ENCODE data around the gene RNF225. TPM values are rescaled to one million over a fixed set of nuclear protein-coding genes. Genes with fewer than 3 reads are reported as not detected.
"Not testable (repeated sequence)": the region's sequence is repeated elsewhere in the genome, so short reads cannot be mapped to it uniquely, and the experiment has no call there.

RNF225 gene
- total RNA-seq, result 1 to 10 TPM; 2.5 to 3.2 (median 2.5) TPM

- peaks cover 12% of the 10 kb centered on the region for H3K4me1 Mint-ChIP-seq (ENCODE audit: low read depth)
- H3K36me3 Mint-ChIP-seq (ENCODE audit: insufficient read depth), result peaks cover 35% of the 10 kb centered on the region
- DNase-seq (no peak), ATAC-seq (peak; percentile 20 to 21)
- H3K9me3 Mint-ChIP-seq, result no peaks in the 10 kb centered on the region
- H3K27me3 Mint-ChIP-seq (ENCODE audit: low read depth), result peaks cover 20% of the 10 kb centered on the region
- no peak within 1 kb of the TSS for H3K4me3 Mint-ChIP-seq
Measured at GRCh38 chr19:58395220-58395978, at the start of gene RNF225. Gene RNF225 (plus strand): TSS chr19:58395656. CDS start chr19:58396090, 434 bp downstream.

- ATAC-seq (peak; percentile 95 to 96), DNase-seq (peak; percentile 61)
- H3K4me3 Mint-ChIP-seq, result peak overlapping the region; percentile 91
- no peaks in the 10 kb centered on the region for H3K27me3 Mint-ChIP-seq (ENCODE audit: low read depth)
- H3K36me3 Mint-ChIP-seq (ENCODE audit: insufficient read depth), result peaks cover 3% of the 10 kb centered on the region
- peaks cover 21% of the 10 kb centered on the region for H3K4me1 Mint-ChIP-seq (ENCODE audit: low read depth)
- H3K9me3 Mint-ChIP-seq, result no peaks in the 10 kb centered on the region
Measured at GRCh38 chr19:58346961-58347929, 48.2 kb upstream of the RNF225 start.

- Mint-ChIP-seq H3K4me3 (peak overlapping the region; percentile 91), H3K4me1 (ENCODE audit: low read depth) (peaks cover 23% of the 10 kb centered on the region)
- DNase-seq; H3K36me3 Mint-ChIP-seq (ENCODE audit: insufficient read depth); H3K9me3 Mint-ChIP-seq; H3K27me3 Mint-ChIP-seq (ENCODE audit: low read depth): not testable (repeated sequence)
- peak; percentile 2 to 6 for ATAC-seq
Measured at GRCh38 chr19:58348080-58348479, 47.4 kb upstream of the RNF225 start.

- H3K9me3 Mint-ChIP-seq, result no peaks in the 10 kb centered on the region
- H3K36me3 Mint-ChIP-seq (ENCODE audit: insufficient read depth), result peaks cover 3% of the 10 kb centered on the region
- H3K4me1 Mint-ChIP-seq (ENCODE audit: low read depth), result peaks cover 23% of the 10 kb centered on the region
- no peaks in the 10 kb centered on the region for H3K27me3 Mint-ChIP-seq (ENCODE audit: low read depth)
- H3K4me3 Mint-ChIP-seq, result peak overlapping the region; percentile 33
- DNase-seq, result no peak
- no peak for ATAC-seq
Measured at GRCh38 chr19:58349590-58349989, 45.9 kb upstream of the RNF225 start.

GRCh38 chr19:58350001-58350861 lies 45.2 kb upstream of the RNF225 start:
- Mint-ChIP-seq H3K27me3 (ENCODE audit: low read depth) (no peaks in the 10 kb centered on the region), H3K4me1 (ENCODE audit: low read depth) (peaks cover 26% of the 10 kb centered on the region), H3K4me3 (no peak overlapping the region), H3K36me3 (ENCODE audit: insufficient read depth) (peaks cover 3% of the 10 kb centered on the region), H3K9me3 (no peaks in the 10 kb centered on the region)
- ATAC-seq (no peak), DNase-seq (no peak)

GRCh38 chr19:58350871-58351557 lies 44.4 kb upstream of the RNF225 start:
- ATAC-seq, result no peak
- Mint-ChIP-seq H3K9me3 (no peaks in the 10 kb centered on the region), H3K4me3 (no peak overlapping the region), H3K27me3 (ENCODE audit: low read depth) (no peaks in the 10 kb centered on the region), H3K36me3 (ENCODE audit: insufficient read depth) (peaks cover 3% of the 10 kb centered on the region), H3K4me1 (ENCODE audit: low read depth) (peaks cover 26% of the 10 kb centered on the region)
- no peak for DNase-seq

GRCh38 chr19:58351558-58351878 lies 43.9 kb upstream of the RNF225 start:
- no peak for DNase-seq
- H3K4me3 Mint-ChIP-seq, result no peak overlapping the region
- H3K9me3 Mint-ChIP-seq, result no peaks in the 10 kb centered on the region
- no peak for ATAC-seq
- H3K27me3 Mint-ChIP-seq (ENCODE audit: low read depth), result no peaks in the 10 kb centered on the region
- peaks cover 3% of the 10 kb centered on the region for H3K36me3 Mint-ChIP-seq (ENCODE audit: insufficient read depth)
- H3K4me1 Mint-ChIP-seq (ENCODE audit: low read depth), result peaks cover 31% of the 10 kb centered on the region

- DNase-seq, result no peak
- peaks cover 3% of the 10 kb centered on the region for H3K36me3 Mint-ChIP-seq (ENCODE audit: insufficient read depth)
- no peaks in the 10 kb centered on the region for H3K9me3 Mint-ChIP-seq
- no peaks in the 10 kb centered on the region for H3K27me3 Mint-ChIP-seq (ENCODE audit: low read depth)
- no peak for ATAC-seq
- peaks cover 31% of the 10 kb centered on the region for H3K4me1 Mint-ChIP-seq (ENCODE audit: low read depth)
- no peak overlapping the region for H3K4me3 Mint-ChIP-seq
Measured at GRCh38 chr19:58351990-58352755, 43.3 kb upstream of the RNF225 start.

GRCh38 chr19:58352760-58353671 lies 42.4 kb upstream of the RNF225 start, which contains the start of gene A1BG:
Gene A1BG (minus strand): TSS chr19:58353492. CDS start chr19:58353437, 55 bp downstream.
- peaks cover 3% of the 10 kb centered on the region for H3K36me3 Mint-ChIP-seq (ENCODE audit: insufficient read depth)
- no peaks in the 10 kb centered on the region for H3K9me3 Mint-ChIP-seq
- ATAC-seq, result no peak
- H3K27me3 Mint-ChIP-seq (ENCODE audit: low read depth), result peaks cover 1% of the 10 kb centered on the region
- H3K4me3 Mint-ChIP-seq, result no peak within 1 kb of the TSS
- no peak for DNase-seq
- H3K4me1 Mint-ChIP-seq (ENCODE audit: low read depth), result peaks cover 34% of the 10 kb centered on the region

GRCh38 chr19:58353717-58354477 lies 41.6 kb upstream of the RNF225 start:
- Mint-ChIP-seq H3K9me3 (no peaks in the 10 kb centered on the region), H3K4me3 (no peak overlapping the region), H3K4me1 (ENCODE audit: low read depth) (peaks cover 30% of the 10 kb centered on the region)

GRCh38 chr19:58354478-58355030 lies 40.9 kb upstream of the RNF225 start:
- Mint-ChIP-seq H3K27me3 (ENCODE audit: low read depth) (peaks cover 5% of the 10 kb centered on the region), H3K4me1 (ENCODE audit: low read depth) (peaks cover 28% of the 10 kb centered on the region), H3K36me3 (ENCODE audit: insufficient read depth) (peaks cover 2% of the 10 kb centered on the region), H3K4me3 (no peak overlapping the region), H3K9me3 (no peaks in the 10 kb centered on the region)
- DNase-seq (no peak), ATAC-seq (no peak)

More at GRCh38 chr19:58353717-58354477, 41.6 kb upstream of the RNF225 start:
- DNase-seq (no peak), ATAC-seq (no peak)
- H3K27me3 Mint-ChIP-seq (ENCODE audit: low read depth), result peaks cover 5% of the 10 kb centered on the region
- peaks cover 3% of the 10 kb centered on the region for H3K36me3 Mint-ChIP-seq (ENCODE audit: insufficient read depth)

Data from activated T-cell treated with anti-CD3 and anti-CD28 coated beads, Interleukin-2, amount 50 U/mL, for 4 hours (primary cell).